ENCODE measurements around the gene ANKRD63. TPM values are rescaled to one million over a fixed set of nuclear protein-coding genes. Genes with fewer than 3 reads are reported as not detected.
A peak's percentile ranks its signal among the peaks of the same experiment; 100 is the strongest.

The ANKRD63 gene
- total and polyA plus RNA-seq, 2 of the 13 experiments (the other 11 are each of a cell fraction or from before 2014, with no cell fraction given) = not detected

DNA sequence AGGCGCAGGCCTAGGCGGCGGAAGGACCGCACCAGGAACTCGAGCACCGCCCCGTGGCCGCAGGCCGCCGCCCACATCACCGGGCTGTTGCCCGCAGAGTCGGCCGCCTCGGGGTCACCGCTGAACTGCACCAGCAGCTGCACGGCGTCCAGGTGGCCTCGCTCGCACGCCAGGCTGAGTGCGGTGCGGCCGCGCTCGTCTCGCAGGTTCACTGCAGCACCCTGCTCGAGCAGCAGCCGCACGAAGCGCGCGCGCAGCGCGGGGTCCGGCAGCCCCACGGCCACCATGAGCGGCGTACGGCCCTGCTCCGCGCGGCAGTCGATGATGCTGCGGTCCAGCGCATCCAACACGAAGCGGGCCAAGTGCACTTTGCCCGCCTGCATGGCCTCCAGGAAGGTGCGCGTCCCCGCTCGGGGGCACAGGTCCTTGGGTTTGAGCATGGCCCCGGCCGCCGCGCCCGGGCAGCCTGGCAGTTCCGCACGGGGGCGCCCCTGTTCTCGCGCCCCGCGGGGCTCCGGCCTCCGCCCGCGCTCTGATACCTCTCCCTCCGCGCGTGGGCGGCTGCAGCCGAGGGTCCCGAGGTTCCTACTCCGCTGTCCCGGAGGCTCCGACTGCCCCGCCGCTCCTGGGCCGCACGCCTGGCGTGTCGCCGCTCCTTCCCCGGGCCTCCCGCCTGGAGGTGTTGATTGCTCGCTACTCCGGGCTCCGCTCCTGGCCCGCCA lies 556 bp downstream of the ANKRD63 start (continued):
- TF ChIP-seq, protein P1, sequence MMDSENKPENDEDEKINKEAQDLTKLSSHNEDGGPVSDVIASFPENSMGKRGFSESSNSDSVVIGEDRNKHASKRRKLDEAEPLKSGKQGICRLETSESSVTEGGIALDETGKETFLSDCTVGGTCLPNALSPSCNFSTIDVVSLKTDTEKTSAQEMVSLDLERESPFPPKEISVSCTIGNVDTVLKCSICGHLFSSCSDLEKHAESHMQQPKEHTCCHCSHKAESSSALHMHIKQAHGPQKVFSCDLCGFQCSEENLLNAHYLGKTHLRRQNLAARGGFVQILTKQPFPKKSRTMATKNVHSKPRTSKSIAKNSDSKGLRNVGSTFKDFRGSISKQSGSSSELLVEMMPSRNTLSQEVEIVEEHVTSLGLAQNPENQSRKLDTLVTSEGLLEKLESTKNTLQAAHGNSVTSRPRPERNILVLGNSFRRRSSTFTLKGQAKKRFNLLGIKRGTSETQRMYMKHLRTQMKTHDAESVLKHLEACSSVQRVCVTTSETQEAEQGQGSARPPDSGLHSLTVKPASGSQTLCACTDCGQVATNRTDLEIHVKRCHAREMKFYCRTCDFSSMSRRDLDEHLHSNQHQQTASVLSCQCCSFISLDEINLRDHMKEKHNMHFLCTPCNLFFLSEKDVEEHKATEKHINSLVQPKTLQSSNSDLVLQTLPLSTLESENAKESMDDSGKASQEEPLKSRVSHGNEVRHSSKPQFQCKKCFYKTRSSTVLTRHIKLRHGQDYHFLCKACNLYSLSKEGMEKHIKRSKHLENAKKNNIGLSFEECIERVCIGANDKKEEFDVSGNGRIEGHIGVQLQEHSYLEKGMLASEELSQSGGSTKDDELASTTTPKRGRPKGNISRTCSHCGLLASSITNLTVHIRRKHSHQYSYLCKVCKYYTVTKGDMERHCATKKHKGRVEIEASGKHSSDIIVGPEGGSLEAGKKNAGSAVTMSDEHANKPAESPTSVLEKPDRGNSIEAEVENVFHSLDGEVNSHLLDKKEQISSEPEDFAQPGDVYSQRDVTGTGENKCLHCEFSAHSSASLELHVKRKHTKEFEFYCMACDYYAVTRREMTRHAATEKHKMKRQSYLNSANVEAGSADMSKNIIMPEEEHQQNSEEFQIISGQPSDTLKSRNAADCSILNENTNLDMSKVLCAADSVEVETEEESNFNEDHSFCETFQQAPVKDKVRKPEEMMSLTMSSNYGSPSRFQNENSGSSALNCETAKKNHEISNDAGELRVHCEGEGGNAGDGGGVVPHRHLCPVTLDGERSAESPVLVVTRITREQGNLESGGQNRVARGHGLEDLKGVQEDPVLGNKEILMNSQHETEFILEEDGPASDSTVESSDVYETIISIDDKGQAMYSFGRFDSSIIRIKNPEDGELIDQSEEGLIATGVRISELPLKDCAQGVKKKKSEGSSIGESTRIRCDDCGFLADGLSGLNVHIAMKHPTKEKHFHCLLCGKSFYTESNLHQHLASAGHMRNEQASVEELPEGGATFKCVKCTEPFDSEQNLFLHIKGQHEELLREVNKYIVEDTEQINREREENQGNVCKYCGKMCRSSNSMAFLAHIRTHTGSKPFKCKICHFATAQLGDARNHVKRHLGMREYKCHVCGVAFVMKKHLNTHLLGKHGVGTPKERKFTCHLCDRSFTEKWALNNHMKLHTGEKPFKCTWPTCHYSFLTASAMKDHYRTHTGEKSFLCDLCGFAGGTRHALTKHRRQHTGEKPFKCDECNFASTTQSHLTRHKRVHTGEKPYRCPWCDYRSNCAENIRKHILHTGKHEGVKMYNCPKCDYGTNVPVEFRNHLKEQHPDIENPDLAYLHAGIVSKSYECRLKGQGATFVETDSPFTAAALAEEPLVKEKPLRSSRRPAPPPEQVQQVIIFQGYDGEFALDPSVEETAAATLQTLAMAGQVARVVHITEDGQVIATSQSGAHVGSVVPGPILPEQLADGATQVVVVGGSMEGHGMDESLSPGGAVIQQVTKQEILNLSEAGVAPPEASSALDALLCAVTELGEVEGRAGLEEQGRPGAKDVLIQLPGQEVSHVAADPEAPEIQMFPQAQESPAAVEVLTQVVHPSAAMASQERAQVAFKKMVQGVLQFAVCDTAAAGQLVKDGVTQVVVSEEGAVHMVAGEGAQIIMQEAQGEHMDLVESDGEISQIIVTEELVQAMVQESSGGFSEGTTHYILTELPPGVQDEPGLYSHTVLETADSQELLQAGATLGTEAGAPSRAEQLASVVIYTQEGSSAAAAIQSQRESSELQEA (CRISPR knock-in tag; IDR thresholded peaks at IDR 0.05; ENCODE audit: not compliant biosample characterization) = no peak
- TF ChIP-seq, protein P2, sequence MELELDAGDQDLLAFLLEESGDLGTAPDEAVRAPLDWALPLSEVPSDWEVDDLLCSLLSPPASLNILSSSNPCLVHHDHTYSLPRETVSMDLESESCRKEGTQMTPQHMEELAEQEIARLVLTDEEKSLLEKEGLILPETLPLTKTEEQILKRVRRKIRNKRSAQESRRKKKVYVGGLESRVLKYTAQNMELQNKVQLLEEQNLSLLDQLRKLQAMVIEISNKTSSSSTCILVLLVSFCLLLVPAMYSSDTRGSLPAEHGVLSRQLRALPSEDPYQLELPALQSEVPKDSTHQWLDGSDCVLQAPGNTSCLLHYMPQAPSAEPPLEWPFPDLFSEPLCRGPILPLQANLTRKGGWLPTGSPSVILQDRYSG (CRISPR knock-in tag; IDR thresholded peaks at IDR 0.05) = peak; percentile 56; the same call in 1 of the 2 replicates
- TF ChIP-seq, protein P3, sequence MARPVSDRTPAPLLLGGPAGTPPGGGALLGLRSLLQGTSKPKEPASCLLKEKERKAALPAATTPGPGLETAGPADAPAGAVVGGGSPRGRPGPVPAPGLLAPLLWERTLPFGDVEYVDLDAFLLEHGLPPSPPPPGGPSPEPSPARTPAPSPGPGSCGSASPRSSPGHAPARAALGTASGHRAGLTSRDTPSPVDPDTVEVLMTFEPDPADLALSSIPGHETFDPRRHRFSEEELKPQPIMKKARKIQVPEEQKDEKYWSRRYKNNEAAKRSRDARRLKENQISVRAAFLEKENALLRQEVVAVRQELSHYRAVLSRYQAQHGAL (CRISPR knock-in tag; IDR thresholded peaks at IDR 0.05; ENCODE audit: not compliant biosample characterization) = peak; percentile 61
- TF ChIP-seq ZNF12 (CRISPR knock-in tag; IDR thresholded peaks at IDR 0.05) (no peak), KDM1A (CRISPR knock-in tag; IDR thresholded peaks at IDR 0.05) (peak; percentile 32; the same call in 1 of the 2 replicates), ZNF773 (CRISPR knock-in tag; IDR thresholded peaks at IDR 0.05; ENCODE audit: borderline replicate concordance) (peak; percentile 62; the same call in 1 of the 2 replicates), ZBTB38 (CRISPR knock-in tag; IDR thresholded peaks at IDR 0.05) (0 out of 2 replicates have a peak, but pooled peaks have one; percentile 40), ZNF329 (CRISPR knock-in tag; IDR thresholded peaks at IDR 0.05; ENCODE audit: low read depth) (0 out of 2 replicates have a peak, but pooled peaks have one; percentile 35), HOXA9 (CRISPR knock-in tag; IDR thresholded peaks at IDR 0.05; ENCODE audit: borderline replicate concordance) (0 out of 2 replicates have a peak, but pooled peaks have one; percentile 20), TBL1XR1 (IDR thresholded peaks at IDR 0.05; ENCODE audit: borderline replicate concordance, low read length, partially characterized antibody) (no peak)
- TF ChIP-seq, protein P4, sequence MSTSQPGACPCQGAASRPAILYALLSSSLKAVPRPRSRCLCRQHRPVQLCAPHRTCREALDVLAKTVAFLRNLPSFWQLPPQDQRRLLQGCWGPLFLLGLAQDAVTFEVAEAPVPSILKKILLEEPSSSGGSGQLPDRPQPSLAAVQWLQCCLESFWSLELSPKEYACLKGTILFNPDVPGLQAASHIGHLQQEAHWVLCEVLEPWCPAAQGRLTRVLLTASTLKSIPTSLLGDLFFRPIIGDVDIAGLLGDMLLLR (CRISPR knock-in tag; IDR thresholded peaks at IDR 0.05) = no peak
- TF ChIP-seq, protein P5, sequence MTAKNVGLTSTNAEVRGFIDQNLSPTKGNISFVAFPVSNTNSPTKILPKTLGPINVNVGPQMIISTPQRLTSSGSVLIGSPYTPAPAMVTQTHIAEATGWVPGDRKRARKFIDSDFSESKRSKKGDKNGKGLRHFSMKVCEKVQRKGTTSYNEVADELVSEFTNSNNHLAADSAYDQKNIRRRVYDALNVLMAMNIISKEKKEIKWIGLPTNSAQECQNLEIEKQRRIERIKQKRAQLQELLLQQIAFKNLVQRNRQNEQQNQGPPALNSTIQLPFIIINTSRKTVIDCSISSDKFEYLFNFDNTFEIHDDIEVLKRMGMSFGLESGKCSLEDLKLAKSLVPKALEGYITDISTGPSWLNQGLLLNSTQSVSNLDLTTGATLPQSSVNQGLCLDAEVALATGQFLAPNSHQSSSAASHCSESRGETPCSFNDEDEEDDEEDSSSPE (CRISPR knock-in tag; IDR thresholded peaks at IDR 0.05) = peak; percentile 56; the same call in 1 of the 2 replicates
- TF ChIP-seq, protein P6, sequence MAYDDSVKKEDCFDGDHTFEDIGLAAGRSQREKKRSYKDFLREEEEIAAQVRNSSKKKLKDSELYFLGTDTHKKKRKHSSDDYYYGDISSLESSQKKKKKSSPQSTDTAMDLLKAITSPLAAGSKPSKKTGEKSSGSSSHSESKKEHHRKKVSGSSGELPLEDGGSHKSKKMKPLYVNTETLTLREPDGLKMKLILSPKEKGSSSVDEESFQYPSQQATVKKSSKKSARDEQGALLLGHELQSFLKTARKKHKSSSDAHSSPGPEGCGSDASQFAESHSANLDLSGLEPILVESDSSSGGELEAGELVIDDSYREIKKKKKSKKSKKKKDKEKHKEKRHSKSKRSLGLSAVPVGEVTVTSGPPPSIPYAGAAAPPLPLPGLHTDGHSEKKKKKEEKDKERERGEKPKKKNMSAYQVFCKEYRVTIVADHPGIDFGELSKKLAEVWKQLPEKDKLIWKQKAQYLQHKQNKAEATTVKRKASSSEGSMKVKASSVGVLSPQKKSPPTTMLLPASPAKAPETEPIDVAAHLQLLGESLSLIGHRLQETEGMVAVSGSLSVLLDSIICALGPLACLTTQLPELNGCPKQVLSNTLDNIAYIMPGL (CRISPR knock-in tag; IDR thresholded peaks at IDR 0.05; ENCODE audit: borderline replicate concordance in 1 of 2, low read depth in 1 of 2) = peak in 1 of 2 experiments; percentile 76; a peak in 3 of 4 replicates
